ENCODE data around the gene ARHGEF40.

The ARHGEF40 gene

DNA sequence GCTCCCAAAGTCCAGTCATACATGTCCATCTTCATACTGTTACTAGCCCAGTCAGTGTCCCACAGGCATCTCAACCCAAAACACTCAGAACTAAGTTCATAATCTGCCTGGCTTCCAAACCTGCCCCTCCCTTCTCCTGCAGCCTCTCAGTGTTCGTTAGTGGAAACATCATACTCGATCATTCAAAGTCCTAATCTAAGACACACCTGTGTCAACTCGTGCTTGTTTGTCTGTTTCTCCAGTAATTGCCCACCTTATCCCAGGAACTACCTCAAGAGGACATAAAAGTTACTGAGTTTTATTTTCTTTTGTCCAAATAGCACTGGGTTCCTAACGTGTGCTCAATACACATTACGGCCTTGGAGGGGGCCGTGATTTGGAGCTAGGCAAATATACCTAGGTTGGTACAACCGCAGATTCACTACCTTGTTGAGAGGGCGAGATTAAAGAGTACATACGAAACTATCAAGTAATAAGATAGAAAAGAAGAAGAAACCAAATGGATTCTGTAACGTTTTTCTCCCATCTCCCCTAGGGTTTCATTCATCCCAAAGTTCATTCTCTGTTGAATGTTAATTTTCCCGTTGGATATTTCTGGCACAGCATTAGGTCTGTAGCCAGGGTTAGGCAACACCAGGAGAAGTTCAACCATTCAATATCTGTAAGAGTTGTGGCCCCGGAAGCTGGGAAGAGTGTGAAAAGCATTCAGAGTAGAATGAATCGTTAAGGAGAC, 9.3 kb upstream of the ARHGEF40 start:
- DNase-seq, result no peak

GRCh38 chr14:21061347-21061668, 8.8 kb upstream of the ARHGEF40 start:
- DNase-seq, result no peak

DNA sequence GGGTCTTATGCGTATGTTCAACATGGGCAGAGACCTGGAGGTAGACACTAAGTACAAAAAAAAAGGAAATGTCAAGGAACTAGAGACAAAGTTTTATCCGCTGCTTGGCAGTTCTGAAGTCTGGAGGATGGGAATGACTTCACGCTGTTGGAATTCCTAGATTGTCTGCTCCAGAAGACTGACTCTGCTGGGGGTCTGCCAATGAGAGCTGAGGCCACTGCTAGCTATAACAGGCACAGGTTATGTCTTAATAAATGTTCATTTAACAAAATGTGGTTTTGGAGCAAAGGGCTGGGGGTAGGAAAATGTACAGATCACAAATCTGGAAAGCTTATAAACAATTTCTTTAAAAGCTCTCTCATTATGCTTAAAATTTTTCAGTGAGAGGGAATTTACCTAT, 6.6 kb upstream of the ARHGEF40 start:
- no peak for DNase-seq

GRCh38 chr14:21066882-21067502, 3.1 kb upstream of the ARHGEF40 start:
- DNase-seq, result no peak

- DNase-seq, result peak; percentile 44
Measured at GRCh38 chr14:21068521-21069387, 1.4 kb upstream of the ARHGEF40 start.

GRCh38 chr14:21069388-21070082, 569 bp upstream of the ARHGEF40 start:
- no peak for DNase-seq

- peak; percentile 16 for DNase-seq
Measured at GRCh38 chr14:21070610-21071224, 613 bp downstream of the ARHGEF40 start.

GRCh38 chr14:21071225-21072030, 1.3 kb downstream of the ARHGEF40 start:
- DNase-seq, result peak; percentile 37

GRCh38 chr14:21072031-21072473, 1.9 kb downstream of the ARHGEF40 start:
- DNase-seq, result no peak

GRCh38 chr14:21072781-21073339, 2.8 kb downstream of the ARHGEF40 start:
- no peak for DNase-seq

DNA sequence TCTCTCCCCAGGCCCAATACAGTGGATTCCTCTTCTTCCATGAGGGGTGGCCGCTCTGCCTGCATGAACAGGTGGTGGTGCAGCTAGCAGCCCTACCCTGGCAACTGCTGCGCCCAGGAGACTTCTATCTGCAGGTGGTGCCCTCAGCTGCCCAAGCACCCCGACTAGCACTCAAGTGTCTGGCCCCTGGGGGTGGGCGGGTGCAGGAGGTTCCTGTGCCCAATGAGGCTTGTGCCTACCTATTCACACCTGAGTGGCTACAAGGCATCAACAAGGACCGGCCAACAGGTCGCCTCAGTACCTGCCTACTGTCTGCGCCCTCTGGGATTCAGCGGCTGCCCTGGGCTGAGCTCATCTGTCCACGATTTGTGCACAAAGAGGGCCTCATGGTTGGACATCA, 3.8 kb downstream of the ARHGEF40 start:
- no peak for DNase-seq

- DNase-seq, result no peak
Measured at GRCh38 chr14:21074398-21075272, 4.5 kb downstream of the ARHGEF40 start.

- no peak for DNase-seq
Measured at GRCh38 chr14:21075719-21076437, 5.8 kb downstream of the ARHGEF40 start.

GRCh38 chr14:21077672-21078071, 7.6 kb downstream of the ARHGEF40 start:
- DNase-seq, result no peak

DNA sequence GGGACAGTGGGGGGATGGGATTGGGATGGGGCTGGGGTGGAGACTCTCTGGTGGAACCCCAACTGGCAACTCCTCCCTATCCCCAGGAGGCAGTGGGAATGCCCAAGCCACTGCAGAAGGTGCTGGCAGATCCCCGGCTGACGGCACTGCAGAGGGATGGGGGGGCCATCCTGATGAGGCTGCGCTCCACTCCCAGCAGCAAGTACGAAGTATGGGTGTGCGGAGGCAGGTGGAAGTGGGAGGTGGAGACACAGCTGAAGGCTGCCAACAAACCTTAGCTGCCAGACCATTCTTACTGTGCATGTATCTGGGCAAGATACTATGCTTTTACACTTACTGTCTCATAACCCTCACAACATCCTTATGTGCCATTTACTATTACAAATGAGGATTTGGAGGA, 8.2 kb downstream of the ARHGEF40 start:
- no peak for DNase-seq

- DNase-seq, result no peak
Measured at GRCh38 chr14:21078726-21079125, 8.6 kb downstream of the ARHGEF40 start.

DNA sequence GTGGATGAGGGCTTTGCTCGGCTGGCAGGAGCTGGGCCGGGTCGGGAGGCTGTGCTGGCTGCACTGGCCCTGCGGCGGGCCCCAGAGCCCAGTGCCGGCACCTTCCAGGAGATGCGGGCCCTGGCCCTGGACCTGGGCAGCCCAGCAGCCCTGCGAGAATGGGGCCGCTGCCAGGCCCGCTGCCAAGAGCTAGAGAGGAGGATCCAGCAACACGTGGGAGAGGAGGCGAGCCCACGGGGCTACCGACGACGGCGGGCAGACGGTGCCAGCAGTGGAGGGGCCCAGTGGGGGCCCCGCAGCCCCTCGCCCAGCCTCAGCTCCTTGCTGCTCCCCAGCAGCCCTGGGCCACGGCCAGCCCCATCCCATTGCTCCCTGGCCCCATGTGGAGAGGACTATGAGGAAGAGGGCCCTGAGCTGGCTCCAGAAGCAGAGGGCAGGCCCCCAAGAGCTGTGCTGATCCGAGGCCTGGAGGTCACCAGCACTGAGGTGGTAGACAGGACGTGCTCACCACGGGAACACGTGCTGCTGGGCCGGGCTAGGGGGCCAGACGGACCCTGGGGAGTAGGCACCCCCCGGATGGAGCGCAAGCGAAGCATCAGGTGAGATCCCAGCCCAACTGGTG, 11.5 kb downstream of the ARHGEF40 start:
- no peak for DNase-seq

GRCh38 chr14:21083565-21084325, 13.6 kb downstream of the ARHGEF40 start:
- no peak for DNase-seq
